ENCODE results near the gene ATG2B. TPM values are rescaled to one million over a fixed set of nuclear protein-coding genes. Genes with fewer than 3 reads are reported as not detected.

Gene ATG2B
- total RNA-seq, 1 experiment from 2014 or later = 11.6 TPM

GRCh38 chr14:96231526-96232130 is 131.5 kb downstream of the ATG2B start:
- no peaks in the 10 kb centered on the region for H4K20me1 ChIP-seq (ENCODE audit: low read length)
- intact Hi-C loops (cut with micrococcal nuclease) = no loop called here
- H3K9ac ChIP-seq (ENCODE audit: low read length) = no peak overlapping the region
- H3K4me3 ChIP-seq (ENCODE audit: low read length) = no peak overlapping the region
- no peaks in the 10 kb centered on the region for H3K9me3 ChIP-seq (ENCODE audit: low read length)
- TF ChIP-seq CTCF (conservative IDR thresholded peaks at IDR 0.05; ENCODE audit: low read depth, low read length) (no peak), EZH2 (IDR thresholded peaks at IDR 0.05; ENCODE audit: low read length, unreplicated experiment) (no peak), EZH2phosphoT487 (IDR thresholded peaks at IDR 0.05; ENCODE audit: borderline replicate concordance, low read length) (no peak)
- BruUV-seq (replicated peaks) = no TSS peak
- no peak overlapping the region for H3K27ac ChIP-seq (ENCODE audit: low read length)
- H3K4me2 ChIP-seq (ENCODE audit: low read length) = no peak overlapping the region
- H2AFZ ChIP-seq (ENCODE audit: low read length) = no peak overlapping the region
- no peak for DNase-seq
- no peaks in the 10 kb centered on the region for H3K79me2 ChIP-seq (ENCODE audit: low read length)
- peaks cover 39% of the 10 kb centered on the region for H3K27me3 ChIP-seq (ENCODE audit: low read length)
- H3K4me1 ChIP-seq (ENCODE audit: insufficient read depth, low read length) = no peaks in the 10 kb centered on the region
- ChIA-PET POLR2A (ENCODE audit: unreplicated experiment) (no interaction called here), CTCF (no interaction called here)
- no peaks in the 10 kb centered on the region for H3F3A ChIP-seq (ENCODE audit: low read length, unreplicated experiment)
- no peaks in the 10 kb centered on the region for H3K9me2 ChIP-seq (replicated peaks; ENCODE audit: low read length)
- no peak for ATAC-seq
- H3K36me3 ChIP-seq (ENCODE audit: low read depth, low read length) = no peaks in the 10 kb centered on the region

GRCh38 chr14:96231056-96231455 is 132.1 kb downstream of the ATG2B start:
- no peaks in the 10 kb centered on the region for H3F3A ChIP-seq (ENCODE audit: low read length, unreplicated experiment)
- H3K4me3 ChIP-seq (ENCODE audit: low read length) = no peak overlapping the region
- H2AFZ ChIP-seq (ENCODE audit: low read length) = no peak overlapping the region
- no peaks in the 10 kb centered on the region for H3K9me2 ChIP-seq (replicated peaks; ENCODE audit: low read length)
- intact Hi-C loops (cut with micrococcal nuclease) = no loop called here
- H4K20me1 ChIP-seq (ENCODE audit: low read length) = no peaks in the 10 kb centered on the region
- no peak overlapping the region for H3K9ac ChIP-seq (ENCODE audit: low read length)
- H3K9me3 ChIP-seq (ENCODE audit: low read length) = no peaks in the 10 kb centered on the region
- no peaks in the 10 kb centered on the region for H3K36me3 ChIP-seq (ENCODE audit: low read depth, low read length)
- H3K27ac ChIP-seq (ENCODE audit: low read length) = no peak overlapping the region
- no peak for DNase-seq
- H3K79me2 ChIP-seq (ENCODE audit: low read length) = no peaks in the 10 kb centered on the region
- H3K4me1 ChIP-seq (ENCODE audit: insufficient read depth, low read length) = no peaks in the 10 kb centered on the region
- H3K27me3 ChIP-seq (ENCODE audit: low read length) = peaks cover 39% of the 10 kb centered on the region
- ATAC-seq = no peak
- no TSS peak for BruUV-seq (replicated peaks)
- TF ChIP-seq CTCF (conservative IDR thresholded peaks at IDR 0.05; ENCODE audit: low read depth, low read length) = no peak
- no peak for TF ChIP-seq EZH2phosphoT487 (IDR thresholded peaks at IDR 0.05; ENCODE audit: borderline replicate concordance, low read length)
- no peak for TF ChIP-seq EZH2 (IDR thresholded peaks at IDR 0.05; ENCODE audit: low read length, unreplicated experiment)
- POLR2A ChIA-PET (ENCODE audit: unreplicated experiment) = no interaction called here
- no peak overlapping the region for H3K4me2 ChIP-seq (ENCODE audit: low read length)
- CTCF ChIA-PET = no interaction called here

GRCh38 chr14:96229315-96229714 is 133.8 kb downstream of the ATG2B start:
- Histone ChIP-seq H4K20me1 (ENCODE audit: low read length) (no peaks in the 10 kb centered on the region), H3K79me2 (ENCODE audit: low read length) (no peaks in the 10 kb centered on the region), H3K9me2 (replicated peaks; ENCODE audit: low read length) (no peaks in the 10 kb centered on the region), H3K4me1 (ENCODE audit: insufficient read depth, low read length) (no peaks in the 10 kb centered on the region), H3K9ac (ENCODE audit: low read length) (no peak overlapping the region), H3K27ac (ENCODE audit: low read length) (no peak overlapping the region), H3K9me3 (ENCODE audit: low read length) (no peaks in the 10 kb centered on the region), H3K4me2 (ENCODE audit: low read length) (no peak overlapping the region), H3K4me3 (ENCODE audit: low read length) (no peak overlapping the region), H2AFZ (ENCODE audit: low read length) (no peak overlapping the region), H3F3A (ENCODE audit: low read length, unreplicated experiment) (no peaks in the 10 kb centered on the region), H3K36me3 (ENCODE audit: low read depth, low read length) (no peaks in the 10 kb centered on the region), H3K27me3 (ENCODE audit: low read length) (peaks cover 35% of the 10 kb centered on the region)
- TF ChIP-seq EZH2phosphoT487 (IDR thresholded peaks at IDR 0.05; ENCODE audit: borderline replicate concordance, low read length) = no peak
- TF ChIP-seq CTCF (conservative IDR thresholded peaks at IDR 0.05; ENCODE audit: low read depth, low read length) = no peak
- no peak for TF ChIP-seq EZH2 (IDR thresholded peaks at IDR 0.05; ENCODE audit: low read length, unreplicated experiment)
- CTCF ChIA-PET = no interaction called here
- ATAC-seq = no peak
- no peak for DNase-seq
- BruUV-seq (replicated peaks) = no TSS peak
- POLR2A ChIA-PET (ENCODE audit: unreplicated experiment) = no interaction called here
- intact Hi-C loops (cut with micrococcal nuclease) = no loop called here
